ENCODE measurements around the gene TIMM44. TPM values are rescaled to one million over a fixed set of nuclear protein-coding genes. Genes with fewer than 3 reads are reported as not detected.
"Not testable (repeated sequence)": the region's sequence is repeated elsewhere in the genome, so short reads cannot be mapped to it uniquely, and the experiment has no call there.

The TIMM44 gene
- total RNA-seq, 1 experiment from 2014 or later = 114 TPM

DNA sequence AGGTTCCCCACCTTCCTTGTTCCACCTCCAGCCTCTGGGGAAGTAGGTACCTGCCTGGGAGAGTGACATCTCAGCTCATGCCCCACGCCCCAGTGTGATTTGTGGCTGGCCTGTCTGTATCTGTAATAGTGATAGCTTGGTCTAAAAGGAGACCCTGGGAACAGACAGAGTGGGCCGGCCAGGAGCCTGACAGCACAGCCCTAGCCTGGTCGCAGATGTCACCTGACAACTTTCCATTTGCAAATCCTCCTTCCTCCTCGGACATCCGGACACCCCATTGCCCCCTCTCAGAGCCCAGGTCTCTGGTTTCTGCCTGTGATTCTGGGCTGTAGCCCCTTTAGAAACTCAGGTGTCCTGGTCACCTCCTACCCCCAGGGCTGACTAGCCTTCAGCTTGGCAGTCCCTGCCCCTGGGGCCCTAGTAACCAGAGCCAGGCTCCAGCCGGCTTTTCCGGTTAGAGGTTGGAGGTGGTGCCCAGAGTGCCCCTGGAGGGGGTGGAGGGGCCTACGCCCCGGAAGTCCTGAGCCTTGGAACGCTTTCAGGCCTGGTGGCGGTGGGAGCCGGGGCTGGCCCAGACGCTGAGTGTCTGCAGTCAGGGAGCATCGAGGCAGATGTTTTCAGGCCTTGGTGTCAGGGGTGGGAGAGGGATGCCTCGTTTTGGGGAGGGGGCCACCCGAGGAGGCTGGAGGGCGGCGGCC lies 48.7 kb downstream of the TIMM44 start:
- Mint-ChIP-seq H3K27me3 (ENCODE audit: low read depth) (peaks cover 3% of the 10 kb centered on the region), H3K4me1 (peaks cover 0 to 6% of the 10 kb centered on the region in 2 experiments; a peak in 2 of 4 replicates), H3K9me3 (no peaks in the 10 kb centered on the region), H3K36me3 (ENCODE audit: insufficient read depth in 1 of 3, low read depth in 3 of 3) (peaks cover 7 to 13% (median 11%) of the 10 kb centered on the region in 3 experiments; a peak in 6 of 7 replicates), H3K4me3 (no peak overlapping the region), H3K27ac (no peak overlapping the region)
- no peak overlapping the region for H3K9ac ChIP-seq (ENCODE audit: extremely low read depth, insufficient read length, low read length)
- no peak overlapping the region for H3K18ac ChIP-seq (ENCODE audit: insufficient read length, low read depth, low read length)
- H3K4me1 ChIP-seq (ENCODE audit: insufficient read depth, low read length) = no peaks in the 10 kb centered on the region
- no peaks in the 10 kb centered on the region for H3K27me3 ChIP-seq (ENCODE audit: insufficient read depth, low read length)
- H3K56ac ChIP-seq (ENCODE audit: insufficient read length, low read depth, low read length) = no peak overlapping the region
- H2BK15ac ChIP-seq (ENCODE audit: low read depth, low read length) = no peak overlapping the region
- H3K27ac ChIP-seq (ENCODE audit: insufficient read length, low read depth, low read length) = no peak overlapping the region
- no peak overlapping the region for H3K4ac ChIP-seq (ENCODE audit: low read depth, low read length)
- no peak overlapping the region for H2BK20ac ChIP-seq (ENCODE audit: low read depth, low read length, poor library complexity, severe bottlenecking)
- no peak overlapping the region for H4K8ac ChIP-seq (replicated peaks; ENCODE audit: insufficient read length, low read depth, low read length)
- H2BK5ac ChIP-seq (ENCODE audit: insufficient read length, low read length) = no peak overlapping the region
- H2AK5ac ChIP-seq (ENCODE audit: insufficient read length, low read length) = no peak overlapping the region
- H4K91ac ChIP-seq (ENCODE audit: insufficient read length, low read depth, low read length) = no peak overlapping the region
- no peaks in the 10 kb centered on the region for H3K23me2 ChIP-seq (ENCODE audit: insufficient read length, low read depth, low read length, poor library complexity, severe bottlenecking)
- H3K79me2 ChIP-seq (ENCODE audit: insufficient read depth, low read length) = no peaks in the 10 kb centered on the region; the same call in 1 of the 2 replicates
- no peak overlapping the region for H2BK12ac ChIP-seq (ENCODE audit: insufficient read length, low read depth, low read length)
- H3T11ph ChIP-seq (ENCODE audit: low read length) = no peak overlapping the region
- H2BK120ac ChIP-seq (ENCODE audit: low read depth, low read length, poor library complexity, severe bottlenecking) = no peak overlapping the region
- H4K20me1 ChIP-seq (ENCODE audit: control insufficient read depth, insufficient read depth, insufficient read length) = no peaks in the 10 kb centered on the region
- no peak overlapping the region for H3K14ac ChIP-seq (ENCODE audit: insufficient read depth, low read length)
- no peak overlapping the region for H3K4me2 ChIP-seq (ENCODE audit: insufficient read depth, insufficient read length, low read length)
- WGBS (ENCODE audit: extremely low coverage, insufficient read length, low lambda C conversion rate) = no CpG with 5 or more reads among the region's 18 CpGs
- H3K23ac ChIP-seq (ENCODE audit: insufficient read length, low read depth, low read length) = no peak overlapping the region
- DNase-seq = no peak
- H4K5ac ChIP-seq (ENCODE audit: insufficient read length, low read depth, low read length) = no peak overlapping the region
- H3K79me1 ChIP-seq (ENCODE audit: insufficient read depth, low read depth, low read length, poor library complexity, severe bottlenecking) = no peaks in the 10 kb centered on the region
- TF ChIP-seq, protein P1, sequence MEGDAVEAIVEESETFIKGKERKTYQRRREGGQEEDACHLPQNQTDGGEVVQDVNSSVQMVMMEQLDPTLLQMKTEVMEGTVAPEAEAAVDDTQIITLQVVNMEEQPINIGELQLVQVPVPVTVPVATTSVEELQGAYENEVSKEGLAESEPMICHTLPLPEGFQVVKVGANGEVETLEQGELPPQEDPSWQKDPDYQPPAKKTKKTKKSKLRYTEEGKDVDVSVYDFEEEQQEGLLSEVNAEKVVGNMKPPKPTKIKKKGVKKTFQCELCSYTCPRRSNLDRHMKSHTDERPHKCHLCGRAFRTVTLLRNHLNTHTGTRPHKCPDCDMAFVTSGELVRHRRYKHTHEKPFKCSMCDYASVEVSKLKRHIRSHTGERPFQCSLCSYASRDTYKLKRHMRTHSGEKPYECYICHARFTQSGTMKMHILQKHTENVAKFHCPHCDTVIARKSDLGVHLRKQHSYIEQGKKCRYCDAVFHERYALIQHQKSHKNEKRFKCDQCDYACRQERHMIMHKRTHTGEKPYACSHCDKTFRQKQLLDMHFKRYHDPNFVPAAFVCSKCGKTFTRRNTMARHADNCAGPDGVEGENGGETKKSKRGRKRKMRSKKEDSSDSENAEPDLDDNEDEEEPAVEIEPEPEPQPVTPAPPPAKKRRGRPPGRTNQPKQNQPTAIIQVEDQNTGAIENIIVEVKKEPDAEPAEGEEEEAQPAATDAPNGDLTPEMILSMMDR (conservative IDR thresholded peaks at IDR 0.05) = peak; percentile 24; the same call in 1 of the 3 replicates
- H3K9me3 ChIP-seq (ENCODE audit: control insufficient read depth, low read depth, low read length) = no peaks in the 10 kb centered on the region
- H2AFZ ChIP-seq (ENCODE audit: low read length) = no peak overlapping the region

DNA sequence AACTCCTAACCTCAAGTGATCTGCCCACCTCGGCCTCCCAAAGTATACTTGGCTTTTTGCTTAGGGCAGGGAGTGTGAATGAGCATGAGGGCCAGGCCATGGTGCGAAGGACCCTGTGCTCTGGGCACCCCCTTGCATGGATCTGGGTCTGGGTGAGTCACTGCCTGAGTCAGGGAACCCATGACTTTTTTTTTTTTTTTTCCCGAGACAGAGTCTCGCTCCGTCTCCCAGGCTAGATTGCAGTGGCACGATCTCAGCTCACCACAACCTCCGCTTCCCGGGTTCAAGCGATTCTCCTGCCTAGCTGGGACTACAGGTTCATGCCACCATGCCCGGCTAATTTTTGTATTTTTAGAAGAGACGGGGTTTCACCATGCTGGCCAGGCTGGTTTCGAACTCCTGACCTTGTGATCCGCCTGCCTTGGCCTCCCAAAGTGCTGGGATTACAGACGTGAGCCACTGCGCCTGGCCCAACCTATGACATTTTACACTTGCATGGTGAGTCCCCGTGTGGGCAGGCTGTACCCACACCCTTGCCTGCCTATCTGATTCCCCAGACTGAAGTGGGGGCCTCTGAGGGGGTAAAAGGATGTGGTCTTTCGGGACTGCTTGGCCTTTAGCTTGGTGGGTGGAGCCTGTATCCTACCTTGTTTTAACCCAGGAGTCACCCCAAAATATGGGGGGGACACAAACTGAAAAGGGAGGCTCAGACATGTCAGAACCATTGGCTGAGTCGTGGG lies 49.9 kb downstream of the TIMM44 start:
- not testable (repeated sequence) for H2AK5ac ChIP-seq (ENCODE audit: insufficient read length, low read length); H3K36me3 Mint-ChIP-seq (ENCODE audit: insufficient read depth in 1 of 3, low read depth in 3 of 3); H3K27ac ChIP-seq (ENCODE audit: insufficient read length, low read depth, low read length); H3K4me2 ChIP-seq (ENCODE audit: insufficient read depth, insufficient read length, low read length); H3K56ac ChIP-seq (ENCODE audit: insufficient read length, low read depth, low read length); H4K5ac ChIP-seq (ENCODE audit: insufficient read length, low read depth, low read length); H3K14ac ChIP-seq (ENCODE audit: insufficient read depth, low read length); H3T11ph ChIP-seq (ENCODE audit: low read length); H3K79me2 ChIP-seq (ENCODE audit: insufficient read depth, low read length); H3K9me3 Mint-ChIP-seq; H3K9me3 ChIP-seq (ENCODE audit: control insufficient read depth, low read depth, low read length); H3K4me1 ChIP-seq (ENCODE audit: insufficient read depth, low read length); H3K4me3 Mint-ChIP-seq; H3K79me1 ChIP-seq (ENCODE audit: insufficient read depth, low read depth, low read length, poor library complexity, severe bottlenecking); H3K27me3 ChIP-seq (ENCODE audit: insufficient read depth, low read length); H2BK5ac ChIP-seq (ENCODE audit: insufficient read length, low read length); H2BK12ac ChIP-seq (ENCODE audit: insufficient read length, low read depth, low read length); H2BK15ac ChIP-seq (ENCODE audit: low read depth, low read length); H2BK20ac ChIP-seq (ENCODE audit: low read depth, low read length, poor library complexity, severe bottlenecking); H4K91ac ChIP-seq (ENCODE audit: insufficient read length, low read depth, low read length); H3K23me2 ChIP-seq (ENCODE audit: insufficient read length, low read depth, low read length, poor library complexity, severe bottlenecking); H3K27ac Mint-ChIP-seq; H3K23ac ChIP-seq (ENCODE audit: insufficient read length, low read depth, low read length); H4K20me1 ChIP-seq (ENCODE audit: control insufficient read depth, insufficient read depth, insufficient read length); H4K8ac ChIP-seq (replicated peaks; ENCODE audit: insufficient read length, low read depth, low read length); H3K9ac ChIP-seq (ENCODE audit: extremely low read depth, insufficient read length, low read length); H2AFZ ChIP-seq (ENCODE audit: low read length); H2BK120ac ChIP-seq (ENCODE audit: low read depth, low read length, poor library complexity, severe bottlenecking); H3K4ac ChIP-seq (ENCODE audit: low read depth, low read length); DNase-seq; H3K18ac ChIP-seq (ENCODE audit: insufficient read length, low read depth, low read length)
- H3K4me1 Mint-ChIP-seq = peaks cover 4 to 11% of the 10 kb centered on the region in 2 experiments; a peak in 3 of 4 replicates
- H3K27me3 Mint-ChIP-seq (ENCODE audit: low read depth) = peaks cover 12% of the 10 kb centered on the region
- WGBS (ENCODE audit: extremely low coverage, insufficient read length, low lambda C conversion rate) = no CpG with 5 or more reads among the region's 18 CpGs
